AG04450 (cell line): ENCODE measurements around the gene PRIM2. TPM values are rescaled to one million over a fixed set of nuclear protein-coding genes. Genes with fewer than 3 reads are reported as not detected.
"Not testable (repeated sequence)": the region's sequence is repeated elsewhere in the genome, so short reads cannot be mapped to it uniquely, and the experiment has no call there.

Experiments
- CTCF ChIA-PET: fragments of 300-600, 350-600 bp; formaldehyde crosslinking; extraction: SDS; loops from one replicate; lab custom pipeline; 2022; ENCODE audit warnings: antibody characterized with exemption, inconsistent platforms; lab: Charles Lee
- POLR2A ChIA-PET: fragments of 350-600 bp; formaldehyde crosslinking; extraction: SDS; loops from one replicate; lab custom pipeline; 2021; ENCODE audit warnings: antibody characterized with exemption, inconsistent platforms; lab: Yijun Ruan, JAX
- DNase-seq: peaks from one replicate; pipeline ENCODE4 v3.0.0-alpha.2; 2011; ENCODE audit warnings: low read depth, low spot score
- H3K27ac ChIP-seq: one replicate; pipeline ENCODE4 v1.5.1; 2012; ENCODE audit warnings: low read depth, low read length, control low read depth
- H3K27me3 ChIP-seq: one replicate; pipeline ENCODE4 v1.6.0; 2012; ENCODE audit warnings: low read length; ENCODE audit not compliant: control insufficient read depth, insufficient read depth
- H3K4me3 ChIP-seq: 2 replicates; pipeline ENCODE4 v1.5.1; 2011; ENCODE audit warnings: mild to moderate bottlenecking, low read depth, low read length, control low read depth
- H3K9me3 ChIP-seq: 2 replicates; pipeline ENCODE4 v1.5.1; 2012; ENCODE audit warnings: low read length; ENCODE audit not compliant: control insufficient read depth, insufficient read depth
- polyA plus RNA-seq: library from polyadenylated mRNA; depleted of rRNA; stranded (reverse); fragments of >200 nt; gene quantifications from 2 replicates; pipeline ENCODE4 v1.2.3, GENCODE V29; 2011
- TF ChIP-seq, protein P1 (sequence below): IDR thresholded peaks from 2 replicates; pipeline ENCODE4 v1.5.1; 2011; ENCODE audit warnings: low read depth, low read length, control low read depth, inconsistent platforms

The PRIM2 gene
- polyA plus RNA-seq, 1 experiment, result 30.2 TPM

GRCh38 chr6:57278570-57278969 is 38.9 kb upstream of the PRIM2 start:
- TF ChIP-seq, protein P1, sequence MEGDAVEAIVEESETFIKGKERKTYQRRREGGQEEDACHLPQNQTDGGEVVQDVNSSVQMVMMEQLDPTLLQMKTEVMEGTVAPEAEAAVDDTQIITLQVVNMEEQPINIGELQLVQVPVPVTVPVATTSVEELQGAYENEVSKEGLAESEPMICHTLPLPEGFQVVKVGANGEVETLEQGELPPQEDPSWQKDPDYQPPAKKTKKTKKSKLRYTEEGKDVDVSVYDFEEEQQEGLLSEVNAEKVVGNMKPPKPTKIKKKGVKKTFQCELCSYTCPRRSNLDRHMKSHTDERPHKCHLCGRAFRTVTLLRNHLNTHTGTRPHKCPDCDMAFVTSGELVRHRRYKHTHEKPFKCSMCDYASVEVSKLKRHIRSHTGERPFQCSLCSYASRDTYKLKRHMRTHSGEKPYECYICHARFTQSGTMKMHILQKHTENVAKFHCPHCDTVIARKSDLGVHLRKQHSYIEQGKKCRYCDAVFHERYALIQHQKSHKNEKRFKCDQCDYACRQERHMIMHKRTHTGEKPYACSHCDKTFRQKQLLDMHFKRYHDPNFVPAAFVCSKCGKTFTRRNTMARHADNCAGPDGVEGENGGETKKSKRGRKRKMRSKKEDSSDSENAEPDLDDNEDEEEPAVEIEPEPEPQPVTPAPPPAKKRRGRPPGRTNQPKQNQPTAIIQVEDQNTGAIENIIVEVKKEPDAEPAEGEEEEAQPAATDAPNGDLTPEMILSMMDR, result no peak
- POLR2A ChIA-PET, result no interaction called here
- no peak for DNase-seq
- Histone ChIP-seq H3K27me3 (no peaks in the 10 kb centered on the region), H3K4me3 (no peak overlapping the region), H3K9me3 (peaks cover 5% of the 10 kb centered on the region; the same call in 1 of the 2 replicates), H3K27ac (no peak overlapping the region)
- CTCF ChIA-PET, result interaction anchor here (0.6 to 2.0 kb wide), 4 partner anchors 10 to 201 kb away, joined by 3 to 7 read pairs (median 5); no protein-coding TSS in a partner anchor

DNA sequence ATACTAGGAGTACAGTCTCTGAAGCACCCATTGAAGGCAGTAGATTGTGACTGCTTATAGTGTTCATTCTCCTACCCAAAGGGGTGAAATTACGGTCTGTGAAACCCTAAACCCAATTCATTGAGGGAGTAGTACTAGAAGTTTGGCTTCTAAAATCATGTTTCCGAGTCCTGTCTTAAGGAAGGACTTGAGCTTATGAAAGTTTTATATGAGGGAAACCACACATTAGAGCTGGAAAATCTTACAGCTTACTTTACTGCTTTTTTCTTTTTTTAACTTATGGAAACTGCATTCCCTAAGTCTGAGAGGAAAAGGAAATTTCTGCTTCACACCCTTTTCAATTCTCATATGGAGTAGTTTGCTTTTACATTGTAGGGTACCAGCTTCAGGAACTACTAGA is 38.4 kb upstream of the PRIM2 start:
- Histone ChIP-seq H3K27me3 (no peaks in the 10 kb centered on the region), H3K4me3 (no peak overlapping the region), H3K9me3 (peaks cover 5% of the 10 kb centered on the region; the same call in 1 of the 2 replicates), H3K27ac (no peak overlapping the region)
- ChIA-PET CTCF (interaction anchor here (0.6 to 2.0 kb wide), 3 partner anchors 11 to 37 kb away, joined by 3 to 7 read pairs (median 4); no protein-coding TSS in a partner anchor), POLR2A (no interaction called here)
- no peak for DNase-seq
- TF ChIP-seq, protein P1, result no peak

- Histone ChIP-seq H3K27ac (no peak overlapping the region), H3K4me3 (no peak overlapping the region), H3K27me3 (no peaks in the 10 kb centered on the region), H3K9me3 (no peaks in the 10 kb centered on the region)
- CTCF ChIA-PET, result interaction anchor here (0.6 to 1.4 kb wide), 3 partner anchors 15 to 94 kb away, joined by 3 to 4 read pairs (median 3); no protein-coding TSS in a partner anchor
- DNase-seq, result no peak
- POLR2A ChIA-PET, result no interaction called here
- TF ChIP-seq, protein P1, result no peak
These were observed 34.3 kb upstream of the PRIM2 start for GRCh38 chr6:57283106-57283505.

DNA sequence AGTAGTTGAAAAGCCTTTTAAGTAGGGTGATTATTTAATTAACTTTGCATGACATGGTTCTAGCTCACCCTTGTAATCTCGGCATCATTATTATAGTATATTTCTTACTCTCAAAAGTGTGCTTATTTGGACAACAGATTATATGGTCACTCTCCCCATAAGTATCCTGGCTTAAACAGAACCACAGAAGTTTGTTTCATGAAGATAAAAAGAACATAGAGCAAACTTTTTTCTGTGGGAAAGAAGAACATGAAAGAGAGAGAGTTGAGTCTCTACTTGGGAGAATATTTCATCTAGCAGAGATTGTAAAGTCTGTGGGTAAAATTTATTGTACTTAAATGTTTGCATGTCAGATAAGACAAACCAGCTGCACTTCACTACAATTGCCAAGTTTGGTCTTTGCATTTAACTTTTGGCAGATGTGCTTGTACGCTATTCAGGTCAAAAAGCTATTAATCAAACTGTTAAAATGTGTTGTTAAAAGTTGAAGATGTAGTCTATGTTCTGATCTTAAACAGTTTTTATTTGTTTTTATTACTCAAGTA is 33.4 kb upstream of the PRIM2 start:
- DNase-seq, result peak; percentile 24
- no peaks in the 10 kb centered on the region for H3K27me3 ChIP-seq
- ChIA-PET CTCF (interaction anchor here (1.4 kb wide), 1 partner anchor 16 kb away, joined by 4 read pairs; no protein-coding TSS in a partner anchor), POLR2A (no interaction called here)
- H3K9me3 ChIP-seq, result no peaks in the 10 kb centered on the region
- H3K27ac ChIP-seq, result no peak overlapping the region
- H3K4me3 ChIP-seq, result no peak overlapping the region
- TF ChIP-seq, protein P1, result no peak

GRCh38 chr6:57288136-57288535 is 29.3 kb upstream of the PRIM2 start:
- H3K9me3 ChIP-seq, H3K4me3 ChIP-seq, CTCF ChIA-PET, H3K27ac ChIP-seq, DNase-seq, POLR2A ChIA-PET, H3K27me3 ChIP-seq: not testable (repeated sequence)

DNA sequence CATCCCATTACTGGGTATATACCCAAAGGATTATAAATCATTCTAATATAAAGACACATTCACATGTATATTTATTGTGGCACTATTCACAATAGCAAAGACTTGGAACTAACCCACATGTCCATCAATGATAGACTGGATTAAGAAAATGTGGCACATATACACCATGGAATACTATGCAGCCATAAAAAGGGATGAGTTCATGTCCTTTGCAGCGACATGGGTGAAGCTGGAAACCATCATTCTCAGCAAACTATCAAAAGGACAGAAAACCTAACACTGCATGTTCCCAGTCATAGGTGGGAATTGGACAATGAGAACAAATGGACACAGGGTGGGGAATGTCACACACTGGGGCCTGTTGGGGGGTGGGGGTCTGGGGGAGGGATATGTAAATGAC is 24.0 kb upstream of the PRIM2 start:
- POLR2A ChIA-PET, H3K9me3 ChIP-seq, CTCF ChIA-PET, H3K4me3 ChIP-seq, DNase-seq, H3K27ac ChIP-seq, H3K27me3 ChIP-seq: not testable (repeated sequence)
